Fibroblast of the aortic adventitia (primary cell): Measurements from ENCODE around the gene FAM118A. TPM values are rescaled to one million over a fixed set of nuclear protein-coding genes. Genes with fewer than 3 reads are reported as not detected.
"Not testable (repeated sequence)": the region's sequence is repeated elsewhere in the genome, so short reads cannot be mapped to it uniquely, and the experiment has no call there.

Experiments used
- DNase-seq: peaks from one replicate; pipeline ENCODE4 v3.0.0-alpha.2; 2010; ENCODE audit warnings: low read depth
- H3K4me3 ChIP-seq: 2 replicates; pipeline ENCODE4 v1.5.1; 2011; ENCODE audit warnings: low read depth, mild to moderate bottlenecking, control low read depth, low read length, moderate library complexity
- total RNA-seq: library from RNA; depleted of rRNA; stranded (reverse); fragments of >200 nt; gene quantifications from 2 replicates; pipeline ENCODE4 v1.2.3, GENCODE V29; 2012; ENCODE audit warnings: low replicate concordance
- TF ChIP-seq, protein P1 (sequence below): IDR thresholded peaks from 2 replicates; pipeline ENCODE4 v1.5.1; 2011; ENCODE audit warnings: mild to moderate bottlenecking, low read length, control low read depth, inconsistent platforms; ENCODE audit not compliant: insufficient read depth

The FAM118A gene
- total RNA-seq, 1 donor = 18.4 TPM

DNA sequence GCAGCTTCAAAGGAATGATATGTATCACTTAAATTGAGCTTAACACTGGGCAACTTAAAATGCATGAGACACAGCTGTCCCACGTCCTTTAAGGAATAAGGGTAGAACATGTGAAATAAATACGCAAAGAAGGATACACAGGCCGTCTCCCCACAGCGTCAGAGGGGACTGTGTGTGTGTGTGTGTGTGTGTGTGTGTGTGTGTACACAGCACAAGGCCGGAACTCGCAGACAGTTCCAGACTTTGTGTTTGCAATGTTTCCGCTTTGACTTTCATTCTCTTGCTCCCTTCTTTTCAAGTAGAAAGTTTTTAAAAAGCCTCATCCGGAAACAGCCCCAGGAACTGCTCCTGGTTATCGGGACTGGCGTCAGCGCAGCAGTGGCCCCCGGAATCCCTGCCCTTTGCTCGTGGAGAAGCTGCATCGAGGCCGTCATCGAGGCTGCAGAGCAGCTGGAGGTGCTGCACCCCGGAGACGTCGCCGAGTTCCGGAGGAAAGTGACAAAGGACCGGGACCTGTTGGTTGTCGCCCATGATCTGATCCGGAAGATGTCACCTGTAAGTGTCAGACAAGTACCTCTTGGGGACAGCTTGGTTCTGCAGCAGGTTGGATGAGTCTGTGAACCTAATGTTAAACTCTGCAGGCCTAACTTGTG is 13.3 kb downstream of the FAM118A start:
- TF ChIP-seq, protein P1, sequence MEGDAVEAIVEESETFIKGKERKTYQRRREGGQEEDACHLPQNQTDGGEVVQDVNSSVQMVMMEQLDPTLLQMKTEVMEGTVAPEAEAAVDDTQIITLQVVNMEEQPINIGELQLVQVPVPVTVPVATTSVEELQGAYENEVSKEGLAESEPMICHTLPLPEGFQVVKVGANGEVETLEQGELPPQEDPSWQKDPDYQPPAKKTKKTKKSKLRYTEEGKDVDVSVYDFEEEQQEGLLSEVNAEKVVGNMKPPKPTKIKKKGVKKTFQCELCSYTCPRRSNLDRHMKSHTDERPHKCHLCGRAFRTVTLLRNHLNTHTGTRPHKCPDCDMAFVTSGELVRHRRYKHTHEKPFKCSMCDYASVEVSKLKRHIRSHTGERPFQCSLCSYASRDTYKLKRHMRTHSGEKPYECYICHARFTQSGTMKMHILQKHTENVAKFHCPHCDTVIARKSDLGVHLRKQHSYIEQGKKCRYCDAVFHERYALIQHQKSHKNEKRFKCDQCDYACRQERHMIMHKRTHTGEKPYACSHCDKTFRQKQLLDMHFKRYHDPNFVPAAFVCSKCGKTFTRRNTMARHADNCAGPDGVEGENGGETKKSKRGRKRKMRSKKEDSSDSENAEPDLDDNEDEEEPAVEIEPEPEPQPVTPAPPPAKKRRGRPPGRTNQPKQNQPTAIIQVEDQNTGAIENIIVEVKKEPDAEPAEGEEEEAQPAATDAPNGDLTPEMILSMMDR = no peak
- DNase-seq = no peak
- no peak overlapping the region for H3K4me3 ChIP-seq

DNA sequence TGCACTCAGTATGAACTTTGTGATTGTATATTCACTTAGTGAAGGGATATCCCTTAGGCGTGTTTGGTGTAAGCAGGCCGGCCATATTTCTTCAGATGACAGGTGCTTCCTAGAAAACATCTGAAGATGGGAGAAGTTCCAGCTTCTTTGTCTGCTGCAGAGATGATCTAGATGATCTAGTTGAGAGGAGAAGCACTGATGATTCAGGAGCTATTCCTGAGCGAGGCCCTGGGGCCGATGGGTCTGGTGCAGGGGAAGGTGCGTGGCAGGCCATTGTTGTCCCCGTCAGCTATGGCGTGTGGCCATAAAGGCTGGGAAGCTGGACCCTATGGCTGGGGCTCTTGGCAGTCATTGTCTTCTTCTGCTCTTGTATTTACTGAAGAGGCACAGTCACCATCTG is 14.0 kb downstream of the FAM118A start:
- TF ChIP-seq, protein P1 = no peak
- no peak overlapping the region for H3K4me3 ChIP-seq
- DNase-seq = no peak

DNA sequence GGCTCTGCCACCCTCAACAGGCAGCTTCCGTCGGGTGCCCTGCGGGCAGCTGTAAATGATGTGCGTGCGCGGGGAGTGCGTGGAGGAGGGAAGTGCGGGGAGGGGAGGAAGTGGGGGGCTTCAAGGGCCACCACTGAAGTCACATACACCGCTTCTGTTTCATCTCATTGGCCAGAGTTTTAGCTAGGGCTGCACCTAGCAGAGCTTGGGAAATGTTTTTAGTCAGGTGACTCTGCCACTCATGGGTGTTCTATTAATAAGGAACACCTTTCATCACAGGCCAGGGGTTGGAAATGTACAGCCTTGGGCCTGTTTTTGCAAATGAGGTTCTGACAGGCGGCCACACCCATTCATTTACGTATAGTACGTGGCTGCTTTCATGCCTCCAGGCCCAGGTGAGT is 14.6 kb downstream of the FAM118A start:
- no peak for DNase-seq
- no peak overlapping the region for H3K4me3 ChIP-seq
- TF ChIP-seq, protein P1 = no peak

DNA sequence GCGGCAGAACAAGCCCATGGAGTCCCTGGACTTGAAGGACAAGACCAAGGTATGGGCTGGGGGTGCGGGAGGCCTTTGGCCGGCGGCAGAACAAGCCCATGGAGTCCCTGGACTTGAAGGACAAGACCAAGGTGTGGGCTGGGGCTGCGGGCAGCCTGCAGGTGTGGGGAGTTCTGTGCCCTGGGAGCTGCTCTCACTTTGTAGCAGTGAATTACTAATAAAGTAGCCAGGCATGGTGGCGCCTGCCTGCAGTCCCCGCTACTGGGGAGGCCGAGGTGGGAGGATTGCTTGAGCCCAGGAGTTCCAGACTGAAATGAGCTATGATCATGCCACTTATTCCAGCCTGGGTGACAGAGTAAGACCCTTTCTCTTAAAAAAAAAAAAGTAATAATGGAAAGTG is 18.5 kb downstream of the FAM118A start:
- not testable (repeated sequence) for H3K4me3 ChIP-seq, DNase-seq

DNA sequence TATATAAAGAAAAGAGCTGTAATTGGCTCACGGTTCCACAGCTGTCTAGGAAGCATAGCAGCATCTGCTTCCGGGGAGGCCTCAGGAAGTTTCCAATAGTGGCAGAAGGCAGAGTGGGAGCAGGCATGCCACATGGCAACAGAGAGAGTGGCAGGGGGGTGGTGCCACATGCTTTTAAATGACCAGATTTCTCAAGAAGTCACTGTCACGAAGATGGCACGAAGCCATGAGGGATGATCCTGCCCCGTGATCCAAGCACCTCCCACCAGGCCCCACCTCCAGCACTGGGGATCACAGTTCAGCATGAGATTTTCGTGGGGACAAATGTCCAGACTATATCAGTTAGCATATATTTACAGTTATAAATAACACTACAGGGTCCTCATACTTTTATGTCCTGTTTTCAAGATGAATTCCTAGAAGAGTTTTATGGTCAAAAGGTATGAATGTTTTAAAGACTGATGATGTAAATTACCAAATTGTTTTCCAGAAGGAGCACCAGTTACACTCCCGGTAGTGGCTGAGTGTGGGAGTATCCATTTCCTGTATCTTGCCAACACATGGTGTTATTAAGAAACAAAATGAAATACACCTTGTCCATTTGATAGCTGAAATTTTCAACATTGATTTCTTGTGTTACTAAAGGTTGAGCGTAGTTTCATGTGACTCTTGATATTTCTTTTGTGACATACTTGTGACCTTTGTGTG is 19.2 kb downstream of the FAM118A start:
- no peak overlapping the region for H3K4me3 ChIP-seq
- TF ChIP-seq, protein P1 = no peak
- no peak for DNase-seq

DNA sequence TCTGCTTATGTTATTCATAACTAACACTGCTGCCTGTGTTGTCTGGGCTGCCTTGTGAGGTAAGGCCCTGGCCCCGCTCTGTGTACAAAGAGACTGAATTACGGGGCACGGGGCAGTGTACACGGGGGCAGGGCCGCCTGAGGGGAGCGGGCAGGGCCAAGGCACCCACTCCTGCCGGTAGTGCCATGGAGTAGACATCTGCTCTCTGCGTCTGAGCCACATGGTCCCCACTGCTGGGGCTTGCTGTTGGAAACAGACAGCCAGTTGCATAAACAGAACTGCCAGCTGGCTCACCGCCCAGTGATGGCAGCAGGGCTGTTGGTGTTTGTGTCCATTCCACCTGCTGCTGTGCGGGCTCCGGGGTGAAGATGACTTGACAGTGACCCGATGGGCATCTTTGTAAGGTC is 19.8 kb downstream of the FAM118A start:
- DNase-seq = no peak

DNA sequence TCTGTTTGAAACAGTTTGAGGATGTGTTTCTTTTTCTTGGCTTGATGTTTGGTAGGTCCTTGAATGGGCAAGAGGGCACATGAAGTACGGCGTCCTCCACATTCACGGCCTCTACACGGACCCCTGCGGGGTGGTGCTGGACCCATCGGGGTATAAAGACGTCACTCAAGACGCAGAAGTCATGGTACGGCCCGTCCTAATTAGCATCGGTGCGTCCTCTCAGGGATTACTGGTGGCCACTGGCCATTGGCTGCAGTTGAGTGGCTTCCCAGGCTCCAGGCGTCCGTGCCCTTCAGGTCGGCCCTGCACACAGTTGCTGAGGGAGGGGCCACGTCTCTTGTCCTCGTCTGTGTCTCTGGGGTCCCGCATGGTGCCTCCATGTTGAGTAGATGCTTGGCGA is 20.8 kb downstream of the FAM118A start:
- TF ChIP-seq, protein P1 = no peak
- DNase-seq = no peak
- H3K4me3 ChIP-seq = no peak overlapping the region

More for the DNA sequence above, 19.8 kb downstream of the FAM118A start:
- TF ChIP-seq, protein P1 = no peak
- H3K4me3 ChIP-seq = no peak overlapping the region
